ENCODE results near the gene BRICD5.

The BRICD5 gene

GRCh38 chr16:2179107-2179501, 31.6 kb downstream of the BRICD5 start:
- no peak for DNase-seq

DNA sequence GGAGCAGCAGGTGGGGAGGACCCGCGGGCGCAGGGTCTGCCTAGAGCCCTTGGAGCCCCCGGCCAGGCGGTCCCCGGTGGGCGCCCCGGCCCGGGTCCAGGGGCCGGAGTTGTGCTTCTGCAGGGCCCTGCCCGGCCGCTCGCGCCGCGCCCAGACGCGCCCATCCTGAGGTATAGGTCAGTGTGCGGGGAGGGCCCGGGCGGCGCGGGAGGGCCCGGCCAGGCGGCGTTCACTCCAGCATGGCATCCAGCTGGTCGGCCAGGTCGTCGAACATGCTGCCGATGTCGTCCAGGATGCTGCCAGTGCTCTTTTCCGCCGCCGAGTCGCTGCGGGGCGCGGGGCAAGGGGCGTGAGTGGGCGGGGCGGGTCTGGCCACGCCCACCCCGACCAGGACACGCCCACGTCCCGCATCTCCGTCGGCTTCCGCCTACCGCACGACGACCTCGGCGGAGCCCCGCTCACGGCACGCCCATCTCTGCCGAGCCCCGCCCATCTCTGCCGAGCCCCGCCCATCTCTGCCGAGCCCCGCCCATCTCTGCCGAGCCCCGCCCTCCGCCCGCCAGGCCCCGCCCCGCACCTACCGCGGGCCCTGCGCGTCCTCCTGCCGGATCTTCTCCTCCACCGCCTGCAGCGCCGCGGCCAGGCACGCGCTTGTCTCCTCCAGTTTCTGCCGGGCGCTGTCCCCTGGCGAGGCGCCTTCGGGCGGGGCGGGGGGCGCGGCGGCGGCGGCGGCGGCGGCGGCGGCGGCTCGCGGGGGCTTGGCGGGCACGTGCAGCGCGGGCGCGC, 32.1 kb downstream of the BRICD5 start:
- no peak for DNase-seq

- DNase-seq = no peak
Observed at GRCh38 chr16:2177561-2177960, 33.1 kb downstream of the BRICD5 start.

GRCh38 chr16:2177101-2177500, 33.6 kb downstream of the BRICD5 start:
- no peak for DNase-seq

DNA sequence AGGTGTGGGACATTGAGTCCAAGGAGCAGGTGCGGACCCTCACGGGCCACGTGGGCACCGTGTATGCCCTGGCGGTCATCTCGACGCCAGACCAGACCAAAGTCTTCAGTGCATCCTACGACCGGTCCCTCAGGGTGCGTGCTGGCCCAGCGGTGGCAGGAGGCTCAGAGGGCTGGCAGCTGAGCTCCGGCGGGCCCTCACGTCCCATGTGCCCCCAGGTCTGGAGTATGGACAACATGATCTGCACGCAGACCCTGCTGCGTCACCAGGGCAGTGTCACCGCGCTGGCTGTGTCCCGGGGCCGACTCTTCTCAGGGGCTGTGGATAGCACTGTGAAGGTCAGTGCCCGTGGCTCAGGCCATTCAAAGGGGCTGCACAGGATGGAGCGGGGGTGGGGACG, 34.6 kb downstream of the BRICD5 start:
- no peak for DNase-seq

DNA sequence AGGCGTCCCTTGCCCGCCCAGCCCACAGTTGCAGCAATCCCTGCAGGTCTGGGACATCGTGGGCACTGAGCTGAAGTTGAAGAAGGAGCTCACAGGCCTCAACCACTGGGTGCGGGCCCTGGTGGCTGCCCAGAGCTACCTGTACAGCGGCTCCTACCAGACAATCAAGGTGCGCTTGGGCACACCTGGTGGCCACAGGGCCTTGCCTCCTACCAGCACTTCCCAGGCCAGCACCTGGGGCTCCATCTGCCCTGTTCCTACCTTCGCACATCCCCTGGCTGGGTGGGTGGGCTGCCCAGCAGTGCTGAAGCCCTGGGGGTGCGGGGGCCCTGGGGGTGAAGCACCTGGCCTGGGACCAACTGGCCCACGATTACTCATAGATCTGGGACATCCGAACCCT, 35.2 kb downstream of the BRICD5 start:
- DNase-seq = no peak

DNA sequence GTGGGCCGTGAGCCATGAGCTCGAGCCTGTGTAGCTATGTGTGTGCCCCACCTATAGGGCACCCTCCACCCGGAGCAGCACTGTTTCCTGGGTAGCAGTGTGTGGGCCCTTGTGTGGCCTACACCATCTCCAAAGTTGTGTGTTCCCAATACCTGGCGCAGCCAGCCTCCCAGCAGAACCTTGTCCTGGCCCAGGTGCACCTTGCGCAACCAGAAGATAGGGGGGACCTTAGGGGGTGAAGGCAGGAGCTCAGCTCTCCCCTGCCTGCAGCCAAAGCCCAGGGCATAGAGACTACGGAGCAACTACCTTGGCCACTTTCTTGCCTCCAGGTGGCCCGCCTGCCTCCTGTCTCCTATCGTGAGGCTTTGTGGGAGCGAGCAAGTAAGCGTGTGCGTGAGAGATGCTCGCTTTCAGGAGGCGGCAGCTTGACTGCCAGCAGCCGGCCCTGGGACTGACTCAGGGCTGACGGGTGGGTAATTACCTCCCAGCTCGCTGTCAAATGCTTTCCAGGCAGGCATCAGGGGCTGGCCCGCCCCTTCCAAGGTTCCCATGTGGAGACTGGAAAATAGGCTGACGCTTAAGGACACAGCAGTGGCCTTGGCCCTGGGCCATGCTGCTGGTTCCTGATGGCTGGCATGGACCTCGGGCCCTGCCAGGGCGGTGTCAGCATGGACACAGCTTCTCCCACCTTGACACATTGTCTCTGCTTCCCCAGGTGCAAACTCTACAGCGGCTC, 36.1 kb downstream of the BRICD5 start:
- no peak for DNase-seq

DNA sequence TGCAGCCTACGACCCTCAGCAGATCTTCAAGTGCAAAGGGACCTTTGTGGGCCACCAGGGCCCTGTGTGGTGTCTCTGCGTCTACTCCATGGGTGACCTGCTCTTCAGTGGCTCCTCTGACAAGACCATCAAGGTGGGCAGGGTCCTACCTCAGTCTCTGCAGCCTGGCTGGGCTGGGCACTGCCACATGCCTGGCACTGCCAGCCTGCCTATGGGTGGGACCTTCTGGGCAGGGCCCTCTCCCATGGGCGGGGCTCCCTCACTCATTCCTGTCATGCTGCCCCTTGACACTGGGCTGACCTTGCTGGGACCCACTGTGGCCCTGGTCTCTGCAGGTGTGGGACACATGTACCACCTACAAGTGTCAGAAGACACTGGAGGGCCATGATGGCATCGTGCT, 36.7 kb downstream of the BRICD5 start:
- no peak for DNase-seq

DNA sequence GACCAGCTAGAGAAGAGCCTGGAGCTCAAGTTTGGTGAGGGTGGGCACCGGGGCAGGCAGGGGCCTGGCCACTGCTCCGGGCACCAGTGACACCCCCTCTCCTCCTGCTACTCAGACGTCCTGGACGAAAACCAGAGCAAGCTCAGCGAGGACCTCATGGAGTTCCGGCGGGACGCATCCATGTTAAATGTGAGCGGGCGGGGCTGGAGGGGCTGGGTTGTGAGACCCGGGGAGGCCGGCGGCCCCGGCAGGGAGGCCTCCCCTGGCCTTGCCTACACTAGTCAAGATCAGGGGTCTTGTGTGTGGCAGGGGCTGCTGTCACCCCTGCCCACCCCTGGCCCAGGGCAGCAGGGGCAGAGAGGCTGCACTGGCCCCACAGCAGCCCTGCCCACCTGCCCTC, 37.3 kb downstream of the BRICD5 start:
- no peak for DNase-seq

DNA sequence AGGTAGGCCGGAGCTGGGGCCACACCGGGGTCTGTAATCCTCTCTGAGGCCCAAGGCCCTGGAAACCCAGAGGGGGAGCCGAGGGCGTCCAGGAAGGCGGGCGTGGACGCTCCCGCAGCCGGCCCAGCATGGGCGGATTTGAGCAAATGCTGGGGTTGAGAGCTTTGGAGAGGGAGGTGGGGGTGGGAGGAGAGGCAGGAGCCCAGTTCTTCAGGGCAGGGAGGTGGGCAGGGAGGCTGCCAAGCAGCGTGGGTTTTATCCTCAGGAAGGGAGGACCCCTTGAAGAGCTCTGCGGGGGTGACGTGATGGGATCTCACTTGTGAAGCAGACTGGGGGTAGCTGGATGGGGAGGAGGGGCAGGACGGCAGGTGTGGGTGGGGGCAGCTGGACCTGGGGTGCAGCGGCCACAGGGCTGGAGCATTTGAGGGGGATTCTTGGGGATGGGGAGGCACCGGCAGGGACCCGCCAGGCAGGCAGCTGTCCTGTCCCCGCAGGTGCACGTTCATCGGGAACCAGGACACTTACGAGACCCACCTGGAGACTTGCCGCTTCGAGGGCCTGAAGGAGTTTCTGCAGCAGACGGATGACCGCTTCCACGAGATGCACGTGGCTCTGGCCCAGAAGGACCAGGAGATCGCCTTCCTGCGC, 37.9 kb downstream of the BRICD5 start:
- DNase-seq = no peak

DNA sequence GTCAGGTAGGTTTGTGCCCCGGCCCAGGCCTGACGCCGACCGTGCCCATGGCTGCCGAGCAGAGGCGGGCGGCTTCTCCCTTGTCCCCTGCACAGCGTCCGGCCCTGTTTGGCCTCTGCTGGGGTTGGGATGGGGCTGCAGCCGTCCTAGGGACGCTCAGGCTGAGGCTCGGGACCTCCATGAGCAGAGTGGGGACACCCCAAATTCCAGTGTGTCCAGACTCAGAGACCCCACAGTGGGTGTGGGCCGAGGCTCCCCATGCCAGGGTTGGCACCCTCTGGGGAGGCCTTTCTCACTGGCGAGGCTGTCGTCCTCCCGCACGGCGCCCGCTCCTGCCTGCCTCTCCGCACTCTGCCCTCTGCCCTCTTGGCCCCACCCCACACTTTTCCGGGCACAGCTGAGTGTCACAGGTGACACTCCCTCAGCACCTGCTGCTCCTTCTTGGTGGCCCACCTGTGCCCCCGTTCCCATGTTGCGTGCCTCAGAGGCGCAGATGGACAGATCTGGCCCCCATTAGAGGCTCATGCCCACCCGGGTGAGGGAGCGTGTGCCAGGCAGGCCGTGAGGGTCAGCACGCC, 39.0 kb downstream of the BRICD5 start:
- DNase-seq = no peak

DNA sequence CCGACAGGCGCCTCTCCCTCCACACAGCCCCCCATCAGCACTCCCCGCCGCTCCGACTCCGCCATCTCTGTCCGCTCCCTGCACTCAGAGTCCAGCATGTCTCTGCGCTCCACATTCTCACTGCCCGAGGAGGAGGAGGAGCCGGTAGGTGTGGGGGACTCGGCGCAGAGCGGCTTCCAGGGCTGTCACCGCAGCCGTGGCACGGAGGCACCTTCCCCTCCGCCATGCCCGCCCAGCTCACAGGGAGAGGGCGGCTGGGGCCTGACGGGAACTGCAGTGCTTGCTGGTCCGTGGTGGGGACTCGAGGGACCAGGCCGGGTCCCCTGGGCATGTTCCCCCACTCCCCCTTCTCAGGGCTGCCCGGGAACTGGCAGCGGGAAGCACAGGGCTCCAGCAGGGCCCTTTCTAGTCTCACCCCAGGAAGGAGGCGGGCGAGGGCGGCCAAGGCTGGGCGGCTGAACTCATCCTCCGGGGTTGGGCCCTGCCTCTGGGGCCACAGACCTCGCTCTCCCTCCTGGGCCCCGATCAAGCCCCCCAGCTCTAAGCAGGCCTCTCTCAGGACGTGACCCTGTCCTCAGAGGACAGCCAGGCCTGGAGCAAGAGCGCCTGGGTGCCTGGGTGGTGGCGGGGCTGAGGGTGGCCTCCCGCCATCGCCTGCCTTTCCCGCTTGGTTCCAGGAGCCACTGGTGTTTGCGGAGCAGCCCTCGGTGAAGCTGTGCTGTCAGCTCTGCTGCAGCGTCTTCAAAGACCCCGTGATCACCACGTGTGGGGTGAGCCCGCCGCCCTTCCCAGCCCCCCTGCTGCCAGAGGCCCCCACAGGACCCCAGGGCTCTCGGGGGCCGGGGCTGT, 39.9 kb downstream of the BRICD5 start:
- no peak for DNase-seq

DNA sequence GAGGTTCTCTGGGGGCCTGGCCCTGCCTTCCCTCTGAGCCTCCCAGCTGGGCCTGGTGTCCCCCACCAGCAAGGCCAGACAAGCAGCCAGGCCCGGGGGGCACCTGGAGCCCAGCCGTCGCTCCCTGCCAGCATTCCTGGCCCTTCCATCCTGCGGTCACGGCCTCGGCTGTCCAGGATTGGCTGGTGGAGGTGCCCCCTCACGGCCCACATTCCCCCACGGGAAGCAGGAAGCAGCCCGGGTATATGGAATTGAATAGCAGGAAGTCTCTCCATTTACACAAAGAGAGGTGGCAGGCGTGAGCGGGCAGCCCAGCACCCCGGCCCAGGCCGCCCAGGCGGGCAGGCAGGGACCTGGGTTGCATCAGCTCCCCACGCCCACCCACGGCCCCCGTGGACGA, 40.6 kb downstream of the BRICD5 start:
- no peak for DNase-seq

GRCh38 chr16:2167068-2167638, 43.5 kb downstream of the BRICD5 start:
- DNase-seq = no peak

DNA sequence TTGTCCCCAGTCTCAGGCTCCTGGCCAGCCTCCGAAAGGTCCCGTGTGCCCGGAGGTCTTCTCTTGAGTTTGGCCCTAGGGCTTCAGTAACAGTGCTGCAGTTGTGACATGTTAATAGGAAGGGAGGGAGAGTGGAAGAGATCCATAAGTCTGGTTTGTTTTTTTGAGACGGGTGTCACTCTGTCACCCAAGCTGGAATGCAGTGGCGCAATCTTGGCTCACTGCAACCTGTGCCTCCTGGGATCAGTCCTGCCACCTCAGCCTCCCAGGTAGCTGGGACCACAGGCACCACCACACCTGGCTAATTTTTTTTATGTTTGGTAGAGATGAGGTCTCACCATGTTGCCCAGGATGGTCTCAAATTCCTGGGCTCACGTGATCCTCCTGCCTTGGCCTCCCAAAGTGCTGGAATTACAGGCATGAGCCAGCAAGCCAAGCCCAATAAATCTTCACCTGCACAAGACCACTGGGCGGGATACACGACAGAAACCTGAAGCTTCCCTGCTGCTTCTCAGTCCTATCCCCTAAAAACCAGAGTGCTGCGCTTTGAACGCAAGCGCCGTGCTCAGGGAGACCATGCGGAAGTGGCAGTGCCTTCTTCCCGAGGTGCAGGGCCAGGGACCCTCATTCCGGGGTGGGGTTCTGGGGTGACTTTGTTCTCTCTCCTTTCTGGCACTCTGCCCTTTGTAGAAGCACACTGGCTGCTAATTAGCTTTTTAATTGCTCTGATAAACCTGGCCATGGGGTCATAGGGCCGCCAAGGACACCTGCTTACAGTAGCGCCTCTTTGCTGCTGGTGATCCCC, 44.2 kb downstream of the BRICD5 start:
- DNase-seq = no peak

- DNase-seq = no peak
Observed at GRCh38 chr16:2165861-2166260, 44.8 kb downstream of the BRICD5 start.

GRCh38 chr16:2163211-2163881, 47.3 kb downstream of the BRICD5 start:
- DNase-seq = no peak

GRCh38 chr16:2162676-2163118, 48.0 kb downstream of the BRICD5 start:
- DNase-seq = no peak

DNA sequence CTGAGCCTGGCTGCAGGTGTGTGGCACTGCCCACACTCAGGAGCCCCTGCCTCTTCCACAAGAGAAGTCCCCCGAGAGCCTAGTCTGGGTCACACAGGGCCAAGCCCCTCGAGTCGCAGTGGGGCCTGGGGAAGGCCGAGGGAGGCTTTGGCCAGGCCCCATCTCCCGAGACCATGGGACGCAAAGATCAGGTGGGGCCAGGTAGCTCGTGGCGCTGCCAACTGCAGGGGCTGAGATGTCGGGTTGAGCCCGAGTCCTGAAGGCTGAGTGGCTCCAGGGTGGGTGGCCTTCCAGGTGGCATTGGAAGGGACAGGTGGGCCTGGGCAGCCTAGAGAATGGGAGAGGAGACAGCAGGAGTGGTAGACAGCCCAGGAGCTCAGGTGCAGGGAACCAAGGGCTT, 48.8 kb downstream of the BRICD5 start:
- no peak for DNase-seq

DNA sequence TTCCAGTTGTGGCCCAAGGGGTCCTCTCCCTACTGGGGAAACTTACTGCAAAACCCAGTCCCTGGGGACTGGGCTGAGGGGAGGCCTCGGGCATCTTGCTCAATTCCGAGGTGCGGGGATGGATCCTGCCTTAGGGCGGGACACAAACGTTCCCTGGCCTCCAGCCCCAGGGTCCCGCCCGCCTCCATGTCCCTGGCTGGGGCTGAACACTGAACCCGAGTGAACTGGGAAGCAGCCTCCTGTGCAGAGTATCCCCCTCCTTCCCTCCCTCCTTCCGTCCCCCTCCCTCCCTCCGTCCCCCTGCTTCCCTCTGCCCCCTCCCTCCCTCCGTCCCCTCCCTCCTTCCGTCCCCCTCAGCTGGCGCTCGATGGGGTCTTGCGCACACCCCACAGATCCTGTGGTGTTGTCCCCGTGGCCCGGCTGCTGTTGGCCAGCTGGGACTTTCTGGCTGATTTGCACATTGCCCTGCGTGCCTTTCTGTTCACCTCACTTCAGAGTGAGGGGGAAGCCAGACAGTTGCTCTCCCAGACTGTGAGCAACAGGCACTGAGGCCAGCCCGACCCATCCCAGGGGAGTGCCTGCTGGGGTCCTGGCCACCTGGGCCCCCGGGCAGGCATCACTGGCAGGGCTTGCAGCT, 49.6 kb downstream of the BRICD5 start:
- no peak for DNase-seq
